WTC11 (cell line): ENCODE data around the gene SPINT2. TPM values are rescaled to one million over a fixed set of nuclear protein-coding genes. Genes with fewer than 3 reads are reported as not detected.
A peak's percentile ranks its signal among the peaks of the same experiment; 100 is the strongest.

Source experiments
- ATAC-seq: fragments of 200-7000 bp; cut with Tn5 transposase; 2 replicates; pipeline ENCODE4 v1.10.0; 2021; ENCODE audit warnings: mild to moderate bottlenecking, moderate library complexity
- CTCF ChIA-PET: fragments of 300-600 bp; sonication (Branson Sonifier 250); formaldehyde crosslinking; loops from one replicate; lab custom pipeline; 2021; ENCODE audit warnings: antibody characterized with exemption; lab: Charles Lee
- POLR2A ChIA-PET: fragments of 350-600 bp; sonication (Branson Sonifier 250); formaldehyde crosslinking; loops from one replicate; lab custom pipeline; 2021; ENCODE audit warnings: antibody characterized with exemption; lab: Charles Lee
- DNase-seq: peaks from one replicate; pipeline ENCODE4 v3.0.0; 2021; ENCODE audit warnings: low spot score
- H3K27ac Mint-ChIP-seq: 2 replicates; pipeline ENCODE4 v1.8.0; 2021; ENCODE audit warnings: mixed read lengths
- H3K27me3 Mint-ChIP-seq: 2 replicates; pipeline ENCODE4 v1.8.0; 2021; ENCODE audit warnings: low read depth, mild to moderate bottlenecking, moderate library complexity, mixed read lengths
- H3K36me3 Mint-ChIP-seq: 2 replicates; pipeline ENCODE4 v1.8.0; 2021; ENCODE audit warnings: mixed read lengths
- H3K4me1 Mint-ChIP-seq: 2 replicates; pipeline ENCODE4 v1.8.0; 2022; ENCODE audit warnings: mixed read lengths
- H3K4me3 Mint-ChIP-seq: 2 replicates; pipeline ENCODE4 v1.8.0; 2021; ENCODE audit warnings: mild to moderate bottlenecking, moderate library complexity, mixed read lengths
- H3K9me3 Mint-ChIP-seq: 2 replicates; pipeline ENCODE4 v1.8.0; 2021; ENCODE audit warnings: mixed read lengths
- ATF1 ChIP-seq: sonication (generic); formaldehyde crosslinking; IDR thresholded peaks from 2 replicates; pipeline ENCODE4 v1.8.1; 2023; ENCODE audit warnings: mild to moderate bottlenecking, moderate library complexity, missing genetic modification reagents
- FOXP4 ChIP-seq: sonication (generic); formaldehyde crosslinking; IDR thresholded peaks from 2 replicates; pipeline ENCODE4 v1.8.0; 2022; ENCODE audit warnings: mild to moderate bottlenecking, missing genetic modification reagents
- HMGA2 ChIP-seq: fragments of 250-450 bp; sonication (Bioruptor Pico); IDR thresholded peaks from 2 replicates; pipeline ENCODE4 v1.4.0; 2021; ENCODE audit warnings: mild to moderate bottlenecking, moderate library complexity
- IRF1 ChIP-seq: sonication (generic); formaldehyde crosslinking; IDR thresholded peaks from 2 replicates; pipeline ENCODE4 v1.8.0; 2023; ENCODE audit warnings: missing genetic modification reagents
- NFATC4 ChIP-seq: fragments of 250-450 bp; sonication (Bioruptor Pico); IDR thresholded peaks from 2 replicates; pipeline ENCODE4 v1.9.0; 2021; ENCODE audit warnings: mild to moderate bottlenecking
- PREB ChIP-seq: sonication (generic); formaldehyde crosslinking; IDR thresholded peaks from 2 replicates; pipeline ENCODE4 v1.8.1; 2022; ENCODE audit warnings: mild to moderate bottlenecking, missing genetic modification reagents, moderate library complexity, borderline replicate concordance
- SP1 ChIP-seq: sonication (generic); formaldehyde crosslinking; conservative IDR thresholded peaks from 2 replicates; pipeline ENCODE4 v1.8.1; 2022; ENCODE audit warnings: missing genetic modification reagents
- TEAD1 ChIP-seq: sonication (generic); formaldehyde crosslinking; IDR thresholded peaks from 2 replicates; pipeline ENCODE4 v1.8.0; 2022; ENCODE audit warnings: mild to moderate bottlenecking, missing genetic modification reagents
- USF2 ChIP-seq: sonication (generic); formaldehyde crosslinking; IDR thresholded peaks from 2 replicates; pipeline ENCODE4 v1.8.1; 2023; ENCODE audit warnings: mild to moderate bottlenecking, missing genetic modification reagents, moderate library complexity
- ZBTB21 ChIP-seq: sonication (generic); formaldehyde crosslinking; IDR thresholded peaks from 2 replicates; pipeline ENCODE4 v1.8.1; 2023; ENCODE audit warnings: mild to moderate bottlenecking, missing genetic modification reagents, borderline replicate concordance
- ZNF121 ChIP-seq: sonication (generic); formaldehyde crosslinking; IDR thresholded peaks from 2 replicates; pipeline ENCODE4 v1.8.0; 2023; ENCODE audit warnings: missing genetic modification reagents
- ZNF281 ChIP-seq: sonication (generic); formaldehyde crosslinking; IDR thresholded peaks from 2 replicates; pipeline ENCODE4 v1.8.0; 2023; ENCODE audit warnings: mild to moderate bottlenecking, missing genetic modification reagents
- ZNF317 ChIP-seq: sonication (generic); formaldehyde crosslinking; IDR thresholded peaks from 2 replicates; pipeline ENCODE4 v1.8.1; 2023; ENCODE audit warnings: low read depth, mild to moderate bottlenecking, moderate library complexity, missing genetic modification reagents, borderline replicate concordance
- ZNF425 ChIP-seq: fragments of 250-450 bp; sonication (Bioruptor Pico); conservative IDR thresholded peaks from 2 replicates; pipeline ENCODE4 v1.9.0; 2021; ENCODE audit warnings: mild to moderate bottlenecking
- total RNA-seq: library from RNA; stranded (reverse); gene quantifications from 3 replicates; pipeline ENCODE4 v1.2.3, GENCODE V29; 2021

The SPINT2 gene
- total RNA-seq, 1 experiment from 2014 or later = 335 TPM

GRCh38 chr19:38315657-38316476 is 51.5 kb downstream of the SPINT2 start, which contains the start of gene YIF1B (continued):
- TF ChIP-seq USF2 (CRISPR knock-in tag) (peak; percentile 64), TEAD1 (CRISPR knock-in tag) (0 out of 2 replicates have a peak, but pooled peaks have one; percentile 19), ZBTB21 (CRISPR knock-in tag) (no peak)

- POLR2A ChIA-PET = no interaction called here
- Mint-ChIP-seq H3K9me3 (no peaks in the 10 kb centered on the region), H3K4me3 (peak overlapping the region; percentile 70), H3K4me1 (peaks cover 30% of the 10 kb centered on the region), H3K27me3 (peaks cover 51% of the 10 kb centered on the region), H3K36me3 (no peaks in the 10 kb centered on the region), H3K27ac (peak overlapping the region; percentile 97)
- TF ChIP-seq FOXP4 (CRISPR knock-in tag) = no peak
- no peak for TF ChIP-seq PREB (CRISPR knock-in tag)
- no peak for TF ChIP-seq ZNF317
- TF ChIP-seq ZNF121 (CRISPR knock-in tag) = peak; percentile 59; the same call in 1 of the 2 replicates
- ATAC-seq (no peak), DNase-seq (no peak)
- CTCF ChIA-PET = interaction anchor here (0.5 kb wide), 1 partner anchor 139 kb away, joined by 3 read pairs; no protein-coding TSS in a partner anchor
Measured at GRCh38 chr19:38316477-38317067, 52.2 kb downstream of the SPINT2 start.

- no peak for ATAC-seq
- H3K27me3 Mint-ChIP-seq = peaks cover 54% of the 10 kb centered on the region
- no peaks in the 10 kb centered on the region for H3K36me3 Mint-ChIP-seq
- ChIA-PET POLR2A (no interaction called here), CTCF (interaction anchor here (0.5 kb wide), 1 partner anchor 139 kb away, joined by 3 read pairs; no protein-coding TSS in a partner anchor)
- peak overlapping the region; percentile 70; the same call in 1 of the 2 replicates for H3K4me3 Mint-ChIP-seq
- H3K9me3 Mint-ChIP-seq = no peaks in the 10 kb centered on the region
- no peak for DNase-seq
- 0 out of 2 replicates have a peak overlapping the region, but pooled peaks have one; percentile 71 for H3K27ac Mint-ChIP-seq
- H3K4me1 Mint-ChIP-seq = peaks cover 32% of the 10 kb centered on the region
- TF ChIP-seq ZNF281 = no peak
- no peak for TF ChIP-seq NFATC4 (CRISPR knock-in tag)
- TF ChIP-seq SP1 (CRISPR knock-in tag) = no peak
- no peak for TF ChIP-seq ZNF425 (CRISPR knock-in tag)
- no peak for TF ChIP-seq ATF1 (CRISPR knock-in tag)
- TF ChIP-seq PREB (CRISPR knock-in tag) = no peak
- TF ChIP-seq USF2 (CRISPR knock-in tag) = no peak
- no peak for TF ChIP-seq HMGA2
- TF ChIP-seq IRF1 (CRISPR knock-in tag) = no peak
Measured at GRCh38 chr19:38317104-38317612, 52.8 kb downstream of the SPINT2 start.
